Stimulated activated CD4-positive, alpha-beta T cell treated with anti-CD3 and anti-CD28 coated beads, Interleukin-1b, Interleukin-23, amount 100 ng/mL, for 24 hours (primary cell): ENCODE measurements around the gene RUNX2.
"Not testable (repeated sequence)": the region's sequence is repeated elsewhere in the genome, so short reads cannot be mapped to it uniquely, and the experiment has no call there.

Source experiments
- DNase-seq, 4 experiments: peaks; one replicate each; pipeline ENCODE4 v3.0.0-alpha.2; 2020; ENCODE audit warnings: low read depth in 4 of 4, low spot score in 1 of 4

The RUNX2 gene

GRCh38 chr6:45327956-45328522, at the start of gene RUNX2:
Gene RUNX2 (plus strand): TSS chr6:45328330. CDS start chr6:45328727, 397 bp downstream.
- no peak for DNase-seq

GRCh38 chr6:45278367-45278766, 49.8 kb upstream of the RUNX2 start:
- no peak for DNase-seq

- not testable (repeated sequence) for DNase-seq
Measured at GRCh38 chr6:45286707-45287106, 41.4 kb upstream of the RUNX2 start.

GRCh38 chr6:45289751-45290514, 38.2 kb upstream of the RUNX2 start:
- DNase-seq, result no peak

GRCh38 chr6:45293306-45293705, 34.8 kb upstream of the RUNX2 start:
- DNase-seq, result no peak

GRCh38 chr6:45294065-45294701, 33.9 kb upstream of the RUNX2 start:
- DNase-seq, result not testable (repeated sequence)

GRCh38 chr6:45297320-45297719, 30.8 kb upstream of the RUNX2 start:
- no peak for DNase-seq

GRCh38 chr6:45299096-45299581, 29.0 kb upstream of the RUNX2 start:
- DNase-seq, result no peak

GRCh38 chr6:45300736-45301135, 27.4 kb upstream of the RUNX2 start:
- DNase-seq, result no peak

GRCh38 chr6:45301348-45302142, 26.6 kb upstream of the RUNX2 start:
- no peak for DNase-seq

GRCh38 chr6:45302832-45303231, 25.3 kb upstream of the RUNX2 start:
- no peak for DNase-seq

- no peak for DNase-seq
Measured at GRCh38 chr6:45305546-45305945, 22.6 kb upstream of the RUNX2 start.

GRCh38 chr6:45310118-45310788, 17.9 kb upstream of the RUNX2 start:
- DNase-seq, result peak in 1 of 4 experiments; percentile 4

GRCh38 chr6:45314146-45314545, 14.0 kb upstream of the RUNX2 start:
- DNase-seq, result no peak

- DNase-seq, result no peak
Measured at GRCh38 chr6:45320349-45320748, 7.8 kb upstream of the RUNX2 start.

GRCh38 chr6:45323656-45324224, 4.4 kb upstream of the RUNX2 start:
- no peak for DNase-seq

GRCh38 chr6:45326698-45327417, 1.3 kb upstream of the RUNX2 start:
- no peak for DNase-seq

- no peak for DNase-seq
Measured at GRCh38 chr6:45328523-45328922, 393 bp downstream of the RUNX2 start.

GRCh38 chr6:45344900-45345299, 16.8 kb downstream of the RUNX2 start:
- DNase-seq, result no peak

- no peak for DNase-seq
Measured at GRCh38 chr6:45350186-45350710, 22.1 kb downstream of the RUNX2 start.
